GM19035 (cell line): ENCODE data around the gene CTIF.

ENCODE experiments used
- ATAC-seq: cut with Tn5 transposase; IDR thresholded peaks from one replicate; pipeline ENCODE4 v1.9.1; 2021; ENCODE audit not compliant: unreplicated experiment

CTIF gene

GRCh38 chr18:48617844-48618497 is 79.1 kb downstream of the CTIF start:
- ATAC-seq = no peak

GRCh38 chr18:48619016-48619415 is 80.2 kb downstream of the CTIF start:
- ATAC-seq = no peak

- ATAC-seq = no peak
These were observed 80.7 kb downstream of the CTIF start for GRCh38 chr18:48619501-48619900.

- no peak for ATAC-seq
These were observed 81.2 kb downstream of the CTIF start for GRCh38 chr18:48620071-48620470.

- ATAC-seq = no peak
These were observed 82.4 kb downstream of the CTIF start for GRCh38 chr18:48621240-48621639.

GRCh38 chr18:48621815-48622555 is 83.2 kb downstream of the CTIF start:
- ATAC-seq = no peak

- no peak for ATAC-seq
These were observed 84.1 kb downstream of the CTIF start for GRCh38 chr18:48622911-48623431.

GRCh38 chr18:48623468-48624235 is 84.8 kb downstream of the CTIF start:
- ATAC-seq = no peak

GRCh38 chr18:48624856-48625255 is 86.0 kb downstream of the CTIF start:
- no peak for ATAC-seq

- no peak for ATAC-seq
These were observed 88.4 kb downstream of the CTIF start for GRCh38 chr18:48627216-48627615.

- ATAC-seq = no peak
These were observed 91.0 kb downstream of the CTIF start for GRCh38 chr18:48629730-48630324.

- ATAC-seq = no peak
These were observed 93.0 kb downstream of the CTIF start for GRCh38 chr18:48631851-48632250.

GRCh38 chr18:48632676-48633257 is 93.9 kb downstream of the CTIF start:
- ATAC-seq = no peak

GRCh38 chr18:48634491-48634890 is 95.7 kb downstream of the CTIF start:
- ATAC-seq = no peak

GRCh38 chr18:48634975-48635374 is 96.1 kb downstream of the CTIF start:
- ATAC-seq = no peak

GRCh38 chr18:48635806-48636205 is 97.0 kb downstream of the CTIF start:
- no peak for ATAC-seq

GRCh38 chr18:48636436-48636835 is 97.6 kb downstream of the CTIF start:
- no peak for ATAC-seq

- no peak for ATAC-seq
These were observed 98.5 kb downstream of the CTIF start for GRCh38 chr18:48637081-48637990.

- ATAC-seq = no peak
These were observed 99.6 kb downstream of the CTIF start for GRCh38 chr18:48638451-48638850.
